ENCODE measurements around the gene PLOD3. TPM values are rescaled to one million over a fixed set of nuclear protein-coding genes. Genes with fewer than 3 reads are reported as not detected.

PLOD3 gene
- total RNA-seq, 1 donor from 2014 or later, result 161 TPM

DNA sequence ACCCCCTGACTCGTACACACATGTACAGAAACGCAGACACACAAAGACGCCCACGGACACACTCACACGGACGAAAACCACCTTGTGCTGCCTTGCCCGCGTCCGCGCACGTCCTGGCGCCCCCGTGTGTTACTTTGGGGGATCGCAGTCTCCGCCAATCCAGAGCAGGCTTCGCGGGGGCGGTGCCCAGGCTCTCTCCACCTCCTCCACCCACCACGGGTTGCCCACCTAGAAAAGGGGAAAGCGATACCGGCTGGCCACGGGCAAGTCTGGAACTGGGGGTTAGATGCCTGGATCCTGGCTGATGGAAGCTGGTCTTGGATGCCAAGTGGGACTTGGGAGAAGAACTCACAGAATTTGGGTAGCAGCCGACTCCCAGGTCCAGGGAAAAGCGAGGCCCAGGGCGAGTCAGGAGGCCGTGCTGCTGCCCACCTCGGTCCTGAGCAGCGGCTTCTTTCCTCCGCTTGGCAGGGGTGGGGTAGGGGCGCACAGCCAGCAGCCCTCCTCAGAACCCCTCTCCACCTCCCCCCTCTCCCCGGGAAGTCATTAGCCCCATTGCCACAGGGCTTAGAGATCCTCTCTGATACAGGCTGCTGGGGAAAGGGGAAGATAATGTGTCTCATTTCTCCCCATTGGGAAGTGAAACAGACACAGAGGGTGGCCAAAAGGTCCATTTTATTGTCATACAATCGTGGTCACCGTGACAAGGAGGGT lies 47.4 kb downstream of the PLOD3 start:
- Mint-ChIP-seq H3K4me3 (ENCODE audit: unreplicated experiment) (peak overlapping the region; percentile 72), H3K27me3 (ENCODE audit: low read depth, unreplicated experiment) (peaks cover 40% of the 10 kb centered on the region), H3K27ac (ENCODE audit: unreplicated experiment) (no peak overlapping the region), H3K9me3 (ENCODE audit: unreplicated experiment) (peaks cover 11% of the 10 kb centered on the region), H3K36me3 (ENCODE audit: low read depth, unreplicated experiment) (no peaks in the 10 kb centered on the region), H3K4me1 (ENCODE audit: low read depth, unreplicated experiment) (peaks cover 48% of the 10 kb centered on the region)
- peak overlapping the region; percentile 7 for H3K9ac ChIP-seq (ENCODE audit: low read length)
- H3K27me3 ChIP-seq (ENCODE audit: insufficient read depth, low read length), result peaks cover 56% of the 10 kb centered on the region
- H2AFZ ChIP-seq (ENCODE audit: low read depth, low read length), result peak overlapping the region; percentile 18
- H3K4me3 ChIP-seq (ENCODE audit: insufficient read depth, low read depth, low read length), result peak overlapping the region; percentile 37
- FAIRE-seq (no peak), DNase-seq (ENCODE audit: low read depth) (no peak)
- H4K20me1 ChIP-seq (ENCODE audit: insufficient read depth, low read length), result peaks cover 13% of the 10 kb centered on the region
- no peaks in the 10 kb centered on the region for H3K36me3 ChIP-seq (ENCODE audit: insufficient read depth, low read length)
- H3K9me3 ChIP-seq (ENCODE audit: insufficient read depth, low read depth, low read length), result peaks cover 6% of the 10 kb centered on the region
- H3K4me1 ChIP-seq (ENCODE audit: insufficient read depth, low read length), result peaks cover 64% of the 10 kb centered on the region
- peak; percentile 55 for TF ChIP-seq EZH2 (IDR thresholded peaks at IDR 0.05; ENCODE audit: insufficient read depth, low read length)
- TF ChIP-seq, protein P1, sequence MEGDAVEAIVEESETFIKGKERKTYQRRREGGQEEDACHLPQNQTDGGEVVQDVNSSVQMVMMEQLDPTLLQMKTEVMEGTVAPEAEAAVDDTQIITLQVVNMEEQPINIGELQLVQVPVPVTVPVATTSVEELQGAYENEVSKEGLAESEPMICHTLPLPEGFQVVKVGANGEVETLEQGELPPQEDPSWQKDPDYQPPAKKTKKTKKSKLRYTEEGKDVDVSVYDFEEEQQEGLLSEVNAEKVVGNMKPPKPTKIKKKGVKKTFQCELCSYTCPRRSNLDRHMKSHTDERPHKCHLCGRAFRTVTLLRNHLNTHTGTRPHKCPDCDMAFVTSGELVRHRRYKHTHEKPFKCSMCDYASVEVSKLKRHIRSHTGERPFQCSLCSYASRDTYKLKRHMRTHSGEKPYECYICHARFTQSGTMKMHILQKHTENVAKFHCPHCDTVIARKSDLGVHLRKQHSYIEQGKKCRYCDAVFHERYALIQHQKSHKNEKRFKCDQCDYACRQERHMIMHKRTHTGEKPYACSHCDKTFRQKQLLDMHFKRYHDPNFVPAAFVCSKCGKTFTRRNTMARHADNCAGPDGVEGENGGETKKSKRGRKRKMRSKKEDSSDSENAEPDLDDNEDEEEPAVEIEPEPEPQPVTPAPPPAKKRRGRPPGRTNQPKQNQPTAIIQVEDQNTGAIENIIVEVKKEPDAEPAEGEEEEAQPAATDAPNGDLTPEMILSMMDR (IDR thresholded peaks at IDR 0.05; ENCODE audit: insufficient read depth, low read depth, low read length), result peak; percentile 72
- H3K79me2 ChIP-seq (ENCODE audit: insufficient read depth, low read length), result no peaks in the 10 kb centered on the region
- H3K4me2 ChIP-seq (ENCODE audit: low read length), result peak overlapping the region; percentile 80
- H3K27ac ChIP-seq (ENCODE audit: low read depth, low read length), result no peak overlapping the region

DNA sequence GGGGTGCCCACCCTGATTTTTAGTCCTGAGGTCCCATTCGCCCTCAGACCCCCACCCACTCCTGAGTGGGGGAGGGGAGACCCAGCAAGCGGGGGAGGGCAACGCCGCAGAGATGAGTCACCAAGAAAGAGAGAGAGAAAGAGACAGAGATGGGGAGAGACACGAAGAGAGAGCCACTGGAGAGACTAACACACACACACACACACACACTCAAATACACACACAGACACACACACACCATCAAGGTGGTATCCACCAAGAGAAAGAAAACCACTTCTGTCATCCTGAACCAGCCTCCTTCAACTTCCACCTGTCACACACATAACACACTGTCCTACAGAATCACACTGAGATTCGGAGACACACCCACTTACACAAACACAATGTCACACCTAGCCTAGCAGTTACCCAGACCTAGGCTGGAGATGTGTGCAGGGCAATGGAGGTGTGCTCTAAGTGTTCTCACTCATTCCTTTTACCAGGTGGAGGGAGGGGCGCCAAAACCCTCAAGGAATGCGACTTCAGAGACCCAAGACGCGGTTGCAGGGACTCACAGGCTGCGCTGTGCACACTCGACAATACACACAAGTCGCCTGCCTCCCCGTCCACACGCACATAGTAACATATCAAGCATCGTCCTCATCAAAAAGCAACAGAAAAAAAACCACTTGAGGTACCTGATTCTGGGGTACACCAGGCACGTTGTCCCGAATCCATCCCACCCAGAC lies 48.1 kb downstream of the PLOD3 start:
- peaks cover 72% of the 10 kb centered on the region for H3K4me1 ChIP-seq (ENCODE audit: insufficient read depth, low read length)
- H3K9me3 Mint-ChIP-seq (ENCODE audit: unreplicated experiment), result peaks cover 11% of the 10 kb centered on the region
- peak overlapping the region; percentile 80 for H3K4me2 ChIP-seq (ENCODE audit: low read length)
- peaks cover 3% of the 10 kb centered on the region for H3K9me3 ChIP-seq (ENCODE audit: insufficient read depth, low read depth, low read length)
- H3K27ac ChIP-seq (ENCODE audit: low read depth, low read length), result no peak overlapping the region
- peaks cover 20% of the 10 kb centered on the region for H4K20me1 ChIP-seq (ENCODE audit: insufficient read depth, low read length)
- peak overlapping the region; percentile 18 for H2AFZ ChIP-seq (ENCODE audit: low read depth, low read length)
- peak overlapping the region; percentile 58 for H3K27ac Mint-ChIP-seq (ENCODE audit: unreplicated experiment)
- peaks cover 48% of the 10 kb centered on the region for H3K4me1 Mint-ChIP-seq (ENCODE audit: low read depth, unreplicated experiment)
- H3K9ac ChIP-seq (ENCODE audit: low read length), result peak overlapping the region; percentile 7
- H3K36me3 Mint-ChIP-seq (ENCODE audit: low read depth, unreplicated experiment), result no peaks in the 10 kb centered on the region
- no peaks in the 10 kb centered on the region for H3K36me3 ChIP-seq (ENCODE audit: insufficient read depth, low read length)
- peak overlapping the region; percentile 72 for H3K4me3 Mint-ChIP-seq (ENCODE audit: unreplicated experiment)
- FAIRE-seq, result no peak
- H3K27me3 ChIP-seq (ENCODE audit: insufficient read depth, low read length), result peaks cover 58% of the 10 kb centered on the region
- peak overlapping the region; percentile 37 for H3K4me3 ChIP-seq (ENCODE audit: insufficient read depth, low read depth, low read length)
- H3K27me3 Mint-ChIP-seq (ENCODE audit: low read depth, unreplicated experiment), result peaks cover 34% of the 10 kb centered on the region
- DNase-seq (ENCODE audit: low read depth), result no peak
- TF ChIP-seq, protein P1 (IDR thresholded peaks at IDR 0.05; ENCODE audit: insufficient read depth, low read depth, low read length), result no peak
- TF ChIP-seq EZH2 (IDR thresholded peaks at IDR 0.05; ENCODE audit: insufficient read depth, low read length), result no peak
- no peaks in the 10 kb centered on the region for H3K79me2 ChIP-seq (ENCODE audit: insufficient read depth, low read length)
